Peyer's patch (tissue), 4 donors: Measurements from ENCODE around the gene PGM5.
"Not testable (repeated sequence)": the region's sequence is repeated elsewhere in the genome, so short reads cannot be mapped to it uniquely, and the experiment has no call there.

Source experiments
- POLR2A ChIP-seq, 2 donors: fragments of 450-650 bp; IDR thresholded peaks; one replicate each; pipeline ENCODE4 v1.5.1; 2017; ENCODE audit warnings: antibody characterized with exemption in 2 of 2, mild to moderate bottlenecking in 2 of 2, moderate library complexity in 2 of 2
- TF ChIP-seq, protein P1 (sequence below), 6 experiments: fragments of 450-650 bp in 4 of 6; fragments of 200-600 bp in 2 of 6; sonication (generic) in 1 of 6; IDR thresholded peaks; one replicate each; pipeline ENCODE4 v1.5.1; 2017 to 2019; ENCODE audit warnings: antibody characterized with exemption in 6 of 6, mild to moderate bottlenecking in 3 of 6, moderate library complexity in 1 of 6

DNA sequence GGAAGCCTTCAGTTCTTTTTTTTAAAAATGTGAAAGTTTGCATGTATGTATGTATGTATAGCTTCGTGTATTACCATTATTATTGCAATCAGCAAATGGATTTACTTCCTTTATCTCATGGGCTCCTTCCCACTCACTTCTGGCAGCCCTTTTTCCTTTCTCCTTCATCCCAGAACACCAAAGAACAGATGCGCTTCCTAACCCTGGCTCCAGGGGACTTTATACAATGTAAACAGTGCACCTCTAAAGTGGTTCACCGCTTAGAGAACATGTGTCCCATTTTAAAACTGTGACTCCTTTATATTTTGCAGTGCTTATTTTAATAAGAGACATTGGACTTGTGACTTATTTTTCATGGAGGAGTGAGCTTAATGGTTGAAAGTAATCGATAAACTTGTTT lies 13.2 kb upstream of the PGM5 start:
- TF ChIP-seq, protein P1, sequence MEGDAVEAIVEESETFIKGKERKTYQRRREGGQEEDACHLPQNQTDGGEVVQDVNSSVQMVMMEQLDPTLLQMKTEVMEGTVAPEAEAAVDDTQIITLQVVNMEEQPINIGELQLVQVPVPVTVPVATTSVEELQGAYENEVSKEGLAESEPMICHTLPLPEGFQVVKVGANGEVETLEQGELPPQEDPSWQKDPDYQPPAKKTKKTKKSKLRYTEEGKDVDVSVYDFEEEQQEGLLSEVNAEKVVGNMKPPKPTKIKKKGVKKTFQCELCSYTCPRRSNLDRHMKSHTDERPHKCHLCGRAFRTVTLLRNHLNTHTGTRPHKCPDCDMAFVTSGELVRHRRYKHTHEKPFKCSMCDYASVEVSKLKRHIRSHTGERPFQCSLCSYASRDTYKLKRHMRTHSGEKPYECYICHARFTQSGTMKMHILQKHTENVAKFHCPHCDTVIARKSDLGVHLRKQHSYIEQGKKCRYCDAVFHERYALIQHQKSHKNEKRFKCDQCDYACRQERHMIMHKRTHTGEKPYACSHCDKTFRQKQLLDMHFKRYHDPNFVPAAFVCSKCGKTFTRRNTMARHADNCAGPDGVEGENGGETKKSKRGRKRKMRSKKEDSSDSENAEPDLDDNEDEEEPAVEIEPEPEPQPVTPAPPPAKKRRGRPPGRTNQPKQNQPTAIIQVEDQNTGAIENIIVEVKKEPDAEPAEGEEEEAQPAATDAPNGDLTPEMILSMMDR (IDR thresholded peaks at IDR 0.05): not testable (repeated sequence)
- TF ChIP-seq POLR2A (IDR thresholded peaks at IDR 0.05): not testable (repeated sequence)
